PFSK-1 (cell line): ENCODE data around the gene KMT5C.

Source experiments
- FOXP2 ChIP-seq: optimal IDR thresholded peaks from 2 replicates; pipeline ENCODE3; 2011; ENCODE audit warnings: borderline replicate concordance, control low read depth, inconsistent platforms; ENCODE audit not compliant: insufficient read depth; ENCODE audit errors: extremely low read length, extremely low read depth
- POLR2AphosphoS5 ChIP-seq: IDR thresholded peaks from 2 replicates; pipeline ENCODE4 v1.6.1; 2012; ENCODE audit warnings: low read depth, mild to moderate bottlenecking, control low read depth, low read length, moderate library complexity
- TAF1 ChIP-seq: IDR thresholded peaks from 2 replicates; pipeline ENCODE4 v1.6.1; 2012; ENCODE audit warnings: low read length, control low read depth, borderline replicate concordance; ENCODE audit not compliant: insufficient read depth
- TF ChIP-seq, protein P1 (sequence below), 2 experiments: IDR thresholded peaks; 2 replicates each; pipeline versions ENCODE4 v1.6.1 to v1.8.0; 2011 to 2012; ENCODE audit warnings: low read depth in 2 of 2, low read length in 2 of 2, control low read depth in 1 of 2, inconsistent platforms in 1 of 2, mild to moderate bottlenecking in 1 of 2, moderate library complexity in 1 of 2; ENCODE audit not compliant: insufficient read depth in 1 of 2

DNA sequence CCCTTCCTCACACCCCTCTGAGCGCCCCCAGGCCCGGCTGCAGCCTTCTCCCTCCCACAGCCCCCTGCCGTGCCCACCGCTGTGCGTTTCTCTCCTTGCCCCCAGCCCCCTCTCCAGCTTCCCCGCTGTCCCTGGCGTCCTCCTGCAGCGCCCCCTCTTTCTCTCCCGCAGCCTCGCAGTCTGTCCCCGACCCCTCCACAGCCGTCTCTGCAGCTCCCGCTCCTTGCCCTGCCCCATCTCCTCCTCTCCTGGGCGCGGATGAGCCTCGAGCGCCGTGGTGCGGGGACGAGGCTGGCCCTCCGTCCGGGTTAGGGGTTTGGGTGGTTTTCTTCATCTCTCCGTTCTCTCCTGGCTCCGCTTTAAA, 1.1 kb downstream of the KMT5C start:
- TF ChIP-seq POLR2AphosphoS5 (no peak), TAF1 (no peak), FOXP2 (no peak)
- TF ChIP-seq, protein P1, sequence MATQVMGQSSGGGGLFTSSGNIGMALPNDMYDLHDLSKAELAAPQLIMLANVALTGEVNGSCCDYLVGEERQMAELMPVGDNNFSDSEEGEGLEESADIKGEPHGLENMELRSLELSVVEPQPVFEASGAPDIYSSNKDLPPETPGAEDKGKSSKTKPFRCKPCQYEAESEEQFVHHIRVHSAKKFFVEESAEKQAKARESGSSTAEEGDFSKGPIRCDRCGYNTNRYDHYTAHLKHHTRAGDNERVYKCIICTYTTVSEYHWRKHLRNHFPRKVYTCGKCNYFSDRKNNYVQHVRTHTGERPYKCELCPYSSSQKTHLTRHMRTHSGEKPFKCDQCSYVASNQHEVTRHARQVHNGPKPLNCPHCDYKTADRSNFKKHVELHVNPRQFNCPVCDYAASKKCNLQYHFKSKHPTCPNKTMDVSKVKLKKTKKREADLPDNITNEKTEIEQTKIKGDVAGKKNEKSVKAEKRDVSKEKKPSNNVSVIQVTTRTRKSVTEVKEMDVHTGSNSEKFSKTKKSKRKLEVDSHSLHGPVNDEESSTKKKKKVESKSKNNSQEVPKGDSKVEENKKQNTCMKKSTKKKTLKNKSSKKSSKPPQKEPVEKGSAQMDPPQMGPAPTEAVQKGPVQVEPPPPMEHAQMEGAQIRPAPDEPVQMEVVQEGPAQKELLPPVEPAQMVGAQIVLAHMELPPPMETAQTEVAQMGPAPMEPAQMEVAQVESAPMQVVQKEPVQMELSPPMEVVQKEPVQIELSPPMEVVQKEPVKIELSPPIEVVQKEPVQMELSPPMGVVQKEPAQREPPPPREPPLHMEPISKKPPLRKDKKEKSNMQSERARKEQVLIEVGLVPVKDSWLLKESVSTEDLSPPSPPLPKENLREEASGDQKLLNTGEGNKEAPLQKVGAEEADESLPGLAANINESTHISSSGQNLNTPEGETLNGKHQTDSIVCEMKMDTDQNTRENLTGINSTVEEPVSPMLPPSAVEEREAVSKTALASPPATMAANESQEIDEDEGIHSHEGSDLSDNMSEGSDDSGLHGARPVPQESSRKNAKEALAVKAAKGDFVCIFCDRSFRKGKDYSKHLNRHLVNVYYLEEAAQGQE (IDR thresholded peaks at IDR 0.05; ENCODE audit: insufficient read depth in 1 of 2, low read depth in 2 of 2, low read length in 2 of 2): no peak
